ENCODE data around the gene YEATS2.

DNA sequence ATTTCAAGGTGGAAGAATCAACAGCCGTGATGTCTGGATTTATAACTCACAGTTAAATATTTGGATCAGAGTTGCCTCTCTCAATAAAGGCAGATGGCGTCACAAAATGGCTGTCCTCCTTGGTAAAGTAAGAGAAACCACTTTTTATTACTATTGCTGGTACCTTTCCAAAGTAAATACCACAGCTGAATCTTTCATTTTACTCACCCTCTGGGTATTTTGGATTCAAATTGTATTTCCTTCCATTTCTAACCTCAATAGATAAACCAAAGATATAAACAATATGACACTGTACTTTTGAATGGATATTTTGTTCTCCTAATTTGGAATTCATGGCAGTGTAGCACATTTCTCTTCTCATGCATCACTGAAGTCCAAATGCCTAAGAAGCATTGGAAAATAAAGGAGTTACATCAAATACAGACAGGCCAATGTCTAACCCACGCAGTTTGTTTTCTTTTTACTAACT is 32.6 kb upstream of the YEATS2 start:
- TF ChIP-seq, protein P1, sequence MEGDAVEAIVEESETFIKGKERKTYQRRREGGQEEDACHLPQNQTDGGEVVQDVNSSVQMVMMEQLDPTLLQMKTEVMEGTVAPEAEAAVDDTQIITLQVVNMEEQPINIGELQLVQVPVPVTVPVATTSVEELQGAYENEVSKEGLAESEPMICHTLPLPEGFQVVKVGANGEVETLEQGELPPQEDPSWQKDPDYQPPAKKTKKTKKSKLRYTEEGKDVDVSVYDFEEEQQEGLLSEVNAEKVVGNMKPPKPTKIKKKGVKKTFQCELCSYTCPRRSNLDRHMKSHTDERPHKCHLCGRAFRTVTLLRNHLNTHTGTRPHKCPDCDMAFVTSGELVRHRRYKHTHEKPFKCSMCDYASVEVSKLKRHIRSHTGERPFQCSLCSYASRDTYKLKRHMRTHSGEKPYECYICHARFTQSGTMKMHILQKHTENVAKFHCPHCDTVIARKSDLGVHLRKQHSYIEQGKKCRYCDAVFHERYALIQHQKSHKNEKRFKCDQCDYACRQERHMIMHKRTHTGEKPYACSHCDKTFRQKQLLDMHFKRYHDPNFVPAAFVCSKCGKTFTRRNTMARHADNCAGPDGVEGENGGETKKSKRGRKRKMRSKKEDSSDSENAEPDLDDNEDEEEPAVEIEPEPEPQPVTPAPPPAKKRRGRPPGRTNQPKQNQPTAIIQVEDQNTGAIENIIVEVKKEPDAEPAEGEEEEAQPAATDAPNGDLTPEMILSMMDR (IDR thresholded peaks at IDR 0.05; ENCODE audit: low read depth, low read length) = no peak
- TF ChIP-seq EZH2phosphoT487 (IDR thresholded peaks at IDR 0.05; ENCODE audit: low read depth) = no peak

Measured in OCI-LY3 (cell line).